H9 (cell line): Measurements from ENCODE around the gene YOD1. TPM values are rescaled to one million over a fixed set of nuclear protein-coding genes. Genes with fewer than 3 reads are reported as not detected.

ENCODE experiments used
- DNase-seq: peaks from one replicate; pipeline ENCODE4 v3.0.0-alpha.2; 2017
- H2AFZ ChIP-seq: one replicate; pipeline ENCODE4 v1.6.1; 2013; ENCODE audit warnings: mild to moderate bottlenecking, low read length, control low read depth, moderate library complexity
- H2AK5ac ChIP-seq: 2 replicates; pipeline ENCODE4 v1.6.1; 2013; ENCODE audit warnings: low read length, control low read depth, mixed read lengths; ENCODE audit not compliant: insufficient read length
- H2BK120ac ChIP-seq: one replicate; pipeline ENCODE4 v1.6.1; 2013; ENCODE audit warnings: low read depth, mild to moderate bottlenecking, low read length, control low read depth, inconsistent platforms; ENCODE audit not compliant: poor library complexity, severe bottlenecking
- H2BK12ac ChIP-seq: 2 replicates; pipeline ENCODE4 v1.6.1; 2013; ENCODE audit warnings: low read length, control low read depth, mixed read lengths, low read depth; ENCODE audit not compliant: insufficient read length
- H2BK15ac ChIP-seq: 2 replicates; pipeline ENCODE4 v1.6.1; 2013; ENCODE audit warnings: low read depth, low read length, control low read depth
- H2BK20ac ChIP-seq: one replicate; pipeline ENCODE4 v1.6.1; 2013; ENCODE audit warnings: low read depth, mild to moderate bottlenecking, low read length, control low read depth, inconsistent platforms; ENCODE audit not compliant: poor library complexity, severe bottlenecking
- H2BK5ac ChIP-seq: 2 replicates; pipeline ENCODE4 v1.6.1; 2013; ENCODE audit warnings: low read length, control low read depth, mixed read lengths; ENCODE audit not compliant: insufficient read length
- H3K14ac ChIP-seq: 2 replicates; pipeline ENCODE4 v1.6.1; 2013; ENCODE audit warnings: low read length, control low read depth; ENCODE audit not compliant: insufficient read depth
- H3K18ac ChIP-seq: 2 replicates; pipeline ENCODE4 v1.6.1; 2013; ENCODE audit warnings: low read depth, mild to moderate bottlenecking, mixed read lengths, low read length, control low read depth; ENCODE audit not compliant: insufficient read length
- H3K23ac ChIP-seq: 2 replicates; pipeline ENCODE4 v1.6.1; 2013; ENCODE audit warnings: low read length, control low read depth, mixed read lengths, low read depth; ENCODE audit not compliant: insufficient read length
- H3K23me2 ChIP-seq: 2 replicates; pipeline ENCODE4 v1.6.1; 2013; ENCODE audit warnings: low read depth, mild to moderate bottlenecking, mixed read lengths, low read length, control low read depth; ENCODE audit not compliant: insufficient read length, poor library complexity, severe bottlenecking
- H3K27ac ChIP-seq: 2 replicates; pipeline ENCODE4 v1.5.1; 2013; ENCODE audit warnings: low read length, control low read depth, mixed read lengths, low read depth; ENCODE audit not compliant: insufficient read length
- H3K27me3 ChIP-seq: 2 replicates; pipeline ENCODE4 v1.6.1; 2013; ENCODE audit warnings: low read length, control low read depth, inconsistent platforms; ENCODE audit not compliant: insufficient read depth
- H3K4ac ChIP-seq: 2 replicates; pipeline ENCODE4 v1.6.1; 2013; ENCODE audit warnings: low read depth, mild to moderate bottlenecking, control low read depth, inconsistent platforms, low read length, moderate library complexity
- H3K4me1 ChIP-seq: 2 replicates; pipeline ENCODE4 v1.6.1; 2013; ENCODE audit warnings: low read length, control low read depth, inconsistent platforms; ENCODE audit not compliant: insufficient read depth
- H3K4me2 ChIP-seq: 2 replicates; pipeline ENCODE4 v1.6.1; 2013; ENCODE audit warnings: low read length, control low read depth, mixed read lengths; ENCODE audit not compliant: insufficient read length, insufficient read depth
- H3K56ac ChIP-seq: 2 replicates; pipeline ENCODE4 v1.6.1; 2013; ENCODE audit warnings: low read depth, mild to moderate bottlenecking, mixed read lengths, low read length, control low read depth; ENCODE audit not compliant: insufficient read length
- H3K79me1 ChIP-seq: 2 replicates; pipeline ENCODE4 v1.6.1; 2013; ENCODE audit warnings: low read depth, mild to moderate bottlenecking, moderate library complexity, low read length, control low read depth, inconsistent platforms; ENCODE audit not compliant: insufficient read depth, poor library complexity, severe bottlenecking
- H3K79me2 ChIP-seq: 2 replicates; pipeline ENCODE4 v1.6.1; 2013; ENCODE audit warnings: low read length, control low read depth, inconsistent platforms; ENCODE audit not compliant: insufficient read depth
- H3K9ac ChIP-seq: 2 replicates; pipeline ENCODE4 v1.6.1; 2013; ENCODE audit warnings: low read length, control low read depth, mixed read lengths; ENCODE audit not compliant: insufficient read length; ENCODE audit errors: extremely low read depth
- H3K9me3 ChIP-seq: one replicate; pipeline ENCODE4 v1.6.1; 2013; ENCODE audit warnings: low read depth, low read length, inconsistent platforms; ENCODE audit not compliant: control insufficient read depth
- H3T11ph ChIP-seq: one replicate; pipeline ENCODE4 v1.6.1; 2013; ENCODE audit warnings: mild to moderate bottlenecking, low read length, control low read depth, inconsistent platforms
- H4K20me1 ChIP-seq: one replicate; pipeline ENCODE4 v1.6.1; 2013; ENCODE audit not compliant: control insufficient read depth, insufficient read length, insufficient read depth
- H4K5ac ChIP-seq: 2 replicates; pipeline ENCODE4 v1.6.1; 2013; ENCODE audit warnings: low read depth, mild to moderate bottlenecking, mixed read lengths, low read length, control low read depth; ENCODE audit not compliant: insufficient read length
- H4K8ac ChIP-seq: replicated peaks from 2 replicates; pipeline ENCODE4 v1.6.1; 2013; ENCODE audit warnings: low read length, control low read depth, mixed read lengths, low read depth; ENCODE audit not compliant: insufficient read length
- H4K91ac ChIP-seq: 2 replicates; pipeline ENCODE4 v1.6.1; 2013; ENCODE audit warnings: low read depth, mild to moderate bottlenecking, moderate library complexity, mixed read lengths, low read length, control low read depth; ENCODE audit not compliant: insufficient read length
- H3K27ac Mint-ChIP-seq, 3 experiments: 2 replicates in 2 of 3; 3 replicates in 1 of 3; pipeline ENCODE4 v1.8.0; 2020 to 2021; ENCODE audit warnings: mixed read lengths in 3 of 3, mild to moderate bottlenecking in 1 of 3, moderate library complexity in 1 of 3
- H3K27me3 Mint-ChIP-seq: 2 replicates; pipeline ENCODE4 v1.8.0; 2021; ENCODE audit warnings: low read depth, mild to moderate bottlenecking, moderate library complexity, mixed read lengths
- H3K36me3 Mint-ChIP-seq, 3 experiments: 2 replicates in 2 of 3; 3 replicates in 1 of 3; pipeline ENCODE4 v1.8.0; 2020 to 2021; ENCODE audit warnings: low read depth in 3 of 3, mixed read lengths in 3 of 3; ENCODE audit not compliant: insufficient read depth in 1 of 3
- H3K4me1 Mint-ChIP-seq, 2 experiments: 2 replicates each; pipeline ENCODE4 v1.8.0; 2020; ENCODE audit warnings: mixed read lengths in 2 of 2
- H3K4me3 Mint-ChIP-seq, 2 experiments: 2 replicates in 1 of 2; 3 replicates in 1 of 2; pipeline ENCODE4 v1.8.0; 2020 to 2021; ENCODE audit warnings: mild to moderate bottlenecking in 2 of 2, mixed read lengths in 2 of 2, moderate library complexity in 1 of 2
- H3K9me3 Mint-ChIP-seq, 2 experiments: 2 replicates in 1 of 2; 3 replicates in 1 of 2; pipeline ENCODE4 v1.8.0; 2020; ENCODE audit warnings: mild to moderate bottlenecking in 2 of 2, mixed read lengths in 2 of 2, moderate library complexity in 1 of 2
- CTCF ChIP-seq: fragments of 200-600 bp; sonication (generic); conservative IDR thresholded peaks from 3 replicates; pipeline ENCODE4 v1.8.0; 2021; ENCODE audit warnings: antibody characterized with exemption, mild to moderate bottlenecking
- WGBS: extraction: QIAGEN DNeasy Blood & Tissue Kit; methylation state at CpG from one replicate; pipeline ENCODE4 v1.1.7; 2013; ENCODE audit warnings: missing lambda C conversion rate, low lambda C conversion rate, mixed read lengths; ENCODE audit not compliant: insufficient read length; ENCODE audit errors: extremely low coverage; 5-methylcytosine and 5-hydroxymethylcytosine counted together
- total RNA-seq: library from RNA; stranded (reverse); gene quantifications from 2 replicates; pipeline ENCODE4 v1.2.1, GENCODE V29; 2021

The YOD1 gene
- total RNA-seq, 1 experiment from 2014 or later, result 8.6 TPM

GRCh38 chr1:207081088-207081487, 30.1 kb upstream of the YOD1 start:
- H3K14ac ChIP-seq, result no peak overlapping the region
- no peaks in the 10 kb centered on the region for H3K27me3 ChIP-seq
- no peaks in the 10 kb centered on the region; the same call in 1 of the 2 replicates for H3K27me3 Mint-ChIP-seq
- TF ChIP-seq CTCF, result no peak
- H2BK120ac ChIP-seq, result no peak overlapping the region
- no peak overlapping the region for H3K9ac ChIP-seq
- H2BK5ac ChIP-seq, result no peak overlapping the region
- H3K36me3 Mint-ChIP-seq, result no peaks in the 10 kb centered on the region
- H3K23ac ChIP-seq, result no peak overlapping the region
- H3T11ph ChIP-seq, result no peak overlapping the region
- no peak overlapping the region for H3K4me3 Mint-ChIP-seq
- H2AK5ac ChIP-seq, result no peak overlapping the region
- H3K4me2 ChIP-seq, result no peak overlapping the region
- H3K23me2 ChIP-seq, result no peaks in the 10 kb centered on the region
- no peak overlapping the region for H4K5ac ChIP-seq
- WGBS, result no CpG with 5 or more reads among the region's 2 CpGs
- H2BK20ac ChIP-seq, result no peak overlapping the region
- H4K8ac ChIP-seq, result no peak overlapping the region
- H2BK15ac ChIP-seq, result no peak overlapping the region
- H3K9me3 Mint-ChIP-seq, result no peaks in the 10 kb centered on the region
- no peak overlapping the region for H3K4ac ChIP-seq
- H3K27ac Mint-ChIP-seq, result no peak overlapping the region
- H3K4me1 Mint-ChIP-seq, result peaks cover 14 to 19% of the 10 kb centered on the region in 2 experiments
- H3K79me1 ChIP-seq, result no peaks in the 10 kb centered on the region
- no peaks in the 10 kb centered on the region for H3K79me2 ChIP-seq
- no peak overlapping the region for H3K56ac ChIP-seq
- H3K18ac ChIP-seq, result no peak overlapping the region
- no peak overlapping the region for H4K91ac ChIP-seq
- no peak overlapping the region for H2BK12ac ChIP-seq
- H4K20me1 ChIP-seq, result no peaks in the 10 kb centered on the region
- no peak overlapping the region for H2AFZ ChIP-seq
- no peak overlapping the region for H3K27ac ChIP-seq
- H3K4me1 ChIP-seq, result no peaks in the 10 kb centered on the region; the same call in 1 of the 2 replicates
- H3K9me3 ChIP-seq, result no peaks in the 10 kb centered on the region
- DNase-seq, result no peak
